Calu3 (cell line): Measurements from ENCODE around the gene GCN1. TPM values are rescaled to one million over a fixed set of nuclear protein-coding genes. Genes with fewer than 3 reads are reported as not detected.

Source experiments
- BruUV-seq: library from RNA; stranded (reverse); fragments of 400-500 nt; replicated peaks from 2 replicates; lab custom pipeline; 2021; lab: Mats Ljungman, UMichigan
- CTCF ChIA-PET: fragments of 300-600 bp; sonication (Branson Sonifier 250); formaldehyde crosslinking; loops from one replicate; lab custom pipeline; 2022; ENCODE audit warnings: antibody characterized with exemption; lab: Charles Lee
- DNase-seq: peaks from one replicate; pipeline ENCODE4 v3.0.0; 2022
- H3K27ac Mint-ChIP-seq: one replicate; pipeline ENCODE4 v1.8.0; 2022; ENCODE audit warnings: mixed read lengths; ENCODE audit not compliant: unreplicated experiment
- H3K27me3 Mint-ChIP-seq: one replicate; pipeline ENCODE4 v1.8.0; 2022; ENCODE audit warnings: mixed read lengths; ENCODE audit not compliant: unreplicated experiment
- H3K36me3 Mint-ChIP-seq: one replicate; pipeline ENCODE4 v1.8.0; 2022; ENCODE audit warnings: mild to moderate bottlenecking, moderate library complexity, mixed read lengths; ENCODE audit not compliant: insufficient read depth, unreplicated experiment
- H3K4me1 Mint-ChIP-seq: one replicate; pipeline ENCODE4 v1.8.0; 2022; ENCODE audit warnings: mild to moderate bottlenecking, low read depth, mixed read lengths; ENCODE audit not compliant: unreplicated experiment
- H3K4me3 Mint-ChIP-seq: one replicate; pipeline ENCODE4 v1.8.0; 2022; ENCODE audit warnings: mild to moderate bottlenecking, low read depth, moderate library complexity, mixed read lengths; ENCODE audit not compliant: unreplicated experiment
- H3K9me3 Mint-ChIP-seq: one replicate; pipeline ENCODE4 v1.8.0; 2022; ENCODE audit warnings: low read depth, mixed read lengths; ENCODE audit not compliant: unreplicated experiment
- intact Hi-C: fragments of 100-400 bp; cut with micrococcal nuclease; formaldehyde crosslinking; loops from one replicate; pipeline ENCODE4 v1.10.0; 2022; ENCODE audit not compliant: unreplicated experiment
- total RNA-seq: library from RNA; stranded (reverse); gene quantifications from 2 replicates; pipeline ENCODE4 v1.2.3, GENCODE V29; 2022
- TF ChIP-seq, protein P1 (sequence below): fragments of 200-600 bp; IDR thresholded peaks from one replicate; pipeline ENCODE4 v1.8.0; 2022; ENCODE audit warnings: antibody characterized with exemption; ENCODE audit not compliant: unreplicated experiment

Gene GCN1
- total RNA-seq, 1 experiment from 2014 or later: 168 TPM

DNA sequence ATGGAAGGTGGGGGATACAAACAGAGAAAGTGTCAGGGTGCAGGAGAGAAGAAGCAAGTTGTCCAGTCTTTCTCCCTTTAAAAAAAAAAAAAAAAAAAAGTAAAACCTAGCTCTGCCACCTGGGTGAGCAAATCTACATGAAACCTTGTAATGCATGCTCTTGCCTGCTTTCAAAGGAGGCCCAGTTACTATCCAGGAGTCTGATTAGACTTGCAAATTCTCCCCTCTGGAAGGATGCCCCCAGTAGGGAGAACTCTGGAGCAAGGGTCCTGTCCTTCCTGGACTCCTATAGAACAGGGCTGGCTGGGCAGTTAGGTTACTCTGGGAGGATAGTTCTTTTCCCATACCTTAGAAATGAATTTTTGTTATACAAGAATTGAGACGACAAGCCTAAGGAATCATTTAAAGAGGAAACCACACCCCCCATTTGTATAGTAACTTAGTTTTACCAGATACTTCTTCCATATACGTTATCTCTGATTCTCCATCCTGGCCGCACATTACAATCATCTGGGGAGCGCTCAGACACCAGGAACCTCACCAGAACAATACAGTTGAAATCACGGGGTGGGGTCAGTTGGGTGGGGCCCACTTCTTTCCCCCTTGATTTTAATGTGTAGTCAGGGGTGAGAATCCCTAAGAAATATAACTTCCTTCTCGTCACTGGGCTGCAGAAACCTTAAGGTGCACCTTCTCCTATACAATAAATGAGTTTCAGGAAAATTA, 108.4 kb downstream of the GCN1 start:
- no peaks in the 10 kb centered on the region for H3K27me3 Mint-ChIP-seq
- peaks cover 15% of the 10 kb centered on the region for H3K4me1 Mint-ChIP-seq
- no peak for DNase-seq
- no peaks in the 10 kb centered on the region for H3K9me3 Mint-ChIP-seq
- peak overlapping the region; percentile 25 for H3K27ac Mint-ChIP-seq
- intact Hi-C loops: loop anchor here (10.0 kb wide), 1 partner anchor 151 kb away; no protein-coding TSS in a partner anchor
- TF ChIP-seq, protein P1, sequence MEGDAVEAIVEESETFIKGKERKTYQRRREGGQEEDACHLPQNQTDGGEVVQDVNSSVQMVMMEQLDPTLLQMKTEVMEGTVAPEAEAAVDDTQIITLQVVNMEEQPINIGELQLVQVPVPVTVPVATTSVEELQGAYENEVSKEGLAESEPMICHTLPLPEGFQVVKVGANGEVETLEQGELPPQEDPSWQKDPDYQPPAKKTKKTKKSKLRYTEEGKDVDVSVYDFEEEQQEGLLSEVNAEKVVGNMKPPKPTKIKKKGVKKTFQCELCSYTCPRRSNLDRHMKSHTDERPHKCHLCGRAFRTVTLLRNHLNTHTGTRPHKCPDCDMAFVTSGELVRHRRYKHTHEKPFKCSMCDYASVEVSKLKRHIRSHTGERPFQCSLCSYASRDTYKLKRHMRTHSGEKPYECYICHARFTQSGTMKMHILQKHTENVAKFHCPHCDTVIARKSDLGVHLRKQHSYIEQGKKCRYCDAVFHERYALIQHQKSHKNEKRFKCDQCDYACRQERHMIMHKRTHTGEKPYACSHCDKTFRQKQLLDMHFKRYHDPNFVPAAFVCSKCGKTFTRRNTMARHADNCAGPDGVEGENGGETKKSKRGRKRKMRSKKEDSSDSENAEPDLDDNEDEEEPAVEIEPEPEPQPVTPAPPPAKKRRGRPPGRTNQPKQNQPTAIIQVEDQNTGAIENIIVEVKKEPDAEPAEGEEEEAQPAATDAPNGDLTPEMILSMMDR: no peak
- H3K4me3 Mint-ChIP-seq: peak overlapping the region; percentile 71
- BruUV-seq: no TSS peak
- H3K36me3 Mint-ChIP-seq: peaks cover 32% of the 10 kb centered on the region
- CTCF ChIA-PET: interaction anchor here (0.6 to 1.2 kb wide), 4 partner anchors 29 to 136 kb away, joined by 3 to 5 read pairs (median 4); no protein-coding TSS in a partner anchor

DNA sequence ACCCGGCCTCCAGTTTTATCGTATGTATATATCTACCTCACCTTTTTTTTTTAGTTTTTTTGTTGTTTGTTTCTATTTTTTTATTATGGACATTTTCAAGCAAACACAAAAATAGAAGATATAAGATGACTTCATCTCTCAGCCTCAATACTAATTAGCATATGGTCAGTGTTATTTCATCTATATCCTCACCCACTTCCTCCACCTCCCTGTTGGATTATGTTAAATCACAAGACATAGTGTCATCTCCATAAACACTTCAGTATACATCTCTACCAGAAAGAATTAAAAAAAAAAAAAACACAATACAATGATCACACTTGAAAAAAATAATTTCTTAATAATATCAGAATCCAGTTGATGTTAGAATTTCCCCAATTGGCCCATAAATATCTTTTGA, 112.9 kb downstream of the GCN1 start:
- BruUV-seq: no TSS peak
- intact Hi-C loops: loop anchor here (10.0 kb wide), 1 partner anchor 147 kb away; no protein-coding TSS in a partner anchor
- Mint-ChIP-seq H3K27me3 (no peaks in the 10 kb centered on the region), H3K36me3 (peaks cover 13% of the 10 kb centered on the region), H3K27ac (no peak overlapping the region), H3K9me3 (no peaks in the 10 kb centered on the region), H3K4me1 (peaks cover 26% of the 10 kb centered on the region), H3K4me3 (no peak overlapping the region)
- DNase-seq: no peak
- TF ChIP-seq, protein P1: no peak
- CTCF ChIA-PET: no interaction called here

DNA sequence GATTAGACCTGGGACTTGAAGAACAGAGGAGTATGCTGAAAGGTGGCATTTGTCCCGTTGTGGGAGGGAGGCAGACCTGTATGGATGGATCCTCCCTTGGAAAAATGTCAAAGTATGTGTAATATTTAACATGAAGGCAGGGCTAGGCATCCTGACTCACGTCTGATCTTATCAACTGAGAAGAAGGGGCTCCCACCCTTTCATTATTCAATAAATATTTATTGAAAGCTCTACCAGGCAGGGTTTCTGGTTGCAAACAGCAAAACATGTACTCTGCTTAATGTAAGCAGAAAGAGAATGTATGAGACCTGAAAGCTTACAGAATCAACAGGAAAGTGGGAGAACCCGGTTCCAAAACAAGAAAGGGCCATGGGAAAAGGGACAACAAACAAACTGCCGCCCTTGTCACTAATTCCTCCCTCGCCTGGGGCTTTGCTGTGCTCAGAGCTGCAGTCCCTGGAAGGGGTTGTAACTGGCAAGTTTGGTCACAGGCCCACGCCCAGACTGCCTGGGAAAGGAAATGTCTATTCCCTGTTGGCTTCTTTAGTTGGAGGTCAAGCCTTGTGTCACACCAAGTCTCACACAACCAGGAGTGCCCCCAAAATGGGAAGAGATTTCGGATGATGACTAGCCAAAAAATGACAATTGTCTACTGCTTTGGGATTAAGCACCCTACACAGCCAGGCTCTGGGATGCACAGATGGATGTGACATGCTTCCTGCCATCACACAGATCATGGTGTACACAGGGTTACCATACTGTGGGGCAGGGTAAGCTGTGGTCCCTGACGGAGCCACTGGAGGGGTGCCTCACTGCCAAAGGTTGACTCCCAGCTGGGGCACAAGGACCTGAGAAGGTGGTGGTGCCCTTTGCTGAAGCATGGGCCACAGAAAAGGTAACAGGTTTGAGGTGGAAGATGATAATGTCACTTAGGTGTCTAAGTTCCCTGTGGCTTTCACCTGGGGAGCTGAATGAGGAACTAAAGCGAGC, 114.8 kb downstream of the GCN1 start:
- TF ChIP-seq, protein P1: no peak
- Mint-ChIP-seq H3K4me1 (peaks cover 22% of the 10 kb centered on the region), H3K4me3 (peak overlapping the region; percentile 20), H3K9me3 (no peaks in the 10 kb centered on the region), H3K27ac (peak overlapping the region; percentile 35), H3K27me3 (no peaks in the 10 kb centered on the region), H3K36me3 (peaks cover 7% of the 10 kb centered on the region)
- intact Hi-C loops: loop anchor here (2.0 to 10.0 kb wide), 2 partner anchors 89 to 145 kb away; no protein-coding TSS in a partner anchor
- no TSS peak for BruUV-seq
- CTCF ChIA-PET: interaction anchor here (0.6 to 1.1 kb wide), 3 partner anchors 8 to 118 kb away, joined by 3 to 4 read pairs (median 4); partner anchors contain the start of gene RAB35
- peak; percentile 29 for DNase-seq

DNA sequence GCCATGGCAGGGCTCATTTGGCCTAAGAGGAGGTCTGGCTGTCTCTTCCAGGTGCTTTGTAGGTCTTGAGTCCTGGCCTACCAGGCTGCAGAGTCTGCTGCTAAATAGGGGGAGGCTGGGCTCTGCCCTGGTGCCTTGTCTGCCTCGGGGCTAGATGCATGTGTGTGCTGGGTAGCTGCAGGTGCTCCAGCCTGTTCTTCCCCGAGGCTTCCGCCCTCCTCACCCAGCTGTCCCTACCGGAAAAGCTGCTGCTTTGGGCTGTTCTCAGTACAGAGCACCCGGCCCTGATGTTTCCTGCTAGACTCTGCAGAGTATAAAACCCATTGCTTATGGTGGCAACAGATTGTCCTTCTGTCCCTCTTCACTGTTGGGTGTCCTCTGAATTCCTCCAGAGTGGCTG, 115.6 kb downstream of the GCN1 start:
- CTCF ChIA-PET: interaction anchor here (0.6 to 1.1 kb wide), 3 partner anchors 8 to 117 kb away, joined by 3 to 4 read pairs (median 4); partner anchors contain the start of gene RAB35
- intact Hi-C loops: loop anchor here (2.0 kb wide), 1 partner anchor 88 kb away; no protein-coding TSS in a partner anchor
- no peaks in the 10 kb centered on the region for H3K27me3 Mint-ChIP-seq
- H3K4me3 Mint-ChIP-seq: peak overlapping the region; percentile 20
- TF ChIP-seq, protein P1: no peak
- H3K9me3 Mint-ChIP-seq: no peaks in the 10 kb centered on the region
- no TSS peak for BruUV-seq
- H3K4me1 Mint-ChIP-seq: peaks cover 22% of the 10 kb centered on the region
- no peak for DNase-seq
- peaks cover 6% of the 10 kb centered on the region for H3K36me3 Mint-ChIP-seq
- H3K27ac Mint-ChIP-seq: peak overlapping the region; percentile 35
